Small intestine (tissue), 7 donors: Measurements from ENCODE around the gene CD14. TPM values are rescaled to one million over a fixed set of nuclear protein-coding genes. Genes with fewer than 3 reads are reported as not detected.
"Not testable (repeated sequence)": the region's sequence is repeated elsewhere in the genome, so short reads cannot be mapped to it uniquely, and the experiment has no call there.

Source experiments
- DNase-seq, 2 donors: peaks; one replicate each; pipeline versions ENCODE4 v3.0.0 to v3.0.0-alpha.2; 2013
- FAIRE-seq: peaks from 2 replicates; lab custom pipeline; 2012; peaks lifted over from hg19 to GRCh38; lab: Jason Lieb, UNC
- H3K27ac ChIP-seq, 3 donors: one replicate each; pipeline ENCODE4 v1.5.1; 2013; ENCODE audit warnings: low read length in 2 of 3, mild to moderate bottlenecking in 2 of 3, control low read depth in 1 of 3, inconsistent platforms in 1 of 3, low read depth in 1 of 3, moderate library complexity in 1 of 3
- H3K27me3 ChIP-seq, 3 donors: one replicate each; pipeline ENCODE4 v1.6.1; 2013; ENCODE audit warnings: low read length in 3 of 3, inconsistent platforms in 1 of 3; ENCODE audit not compliant: control insufficient read depth in 3 of 3, insufficient read depth in 3 of 3
- H3K36me3 ChIP-seq, 3 donors: one replicate each; pipeline ENCODE4 v1.6.1; 2013; ENCODE audit warnings: low read length in 3 of 3, inconsistent platforms in 1 of 3, low read depth in 1 of 3, mild to moderate bottlenecking in 1 of 3, moderate library complexity in 1 of 3; ENCODE audit not compliant: control insufficient read depth in 3 of 3, insufficient read depth in 2 of 3
- H3K4me1 ChIP-seq, 3 donors: one replicate each; pipeline ENCODE4 v1.6.1; 2013; ENCODE audit warnings: low read length in 2 of 3, inconsistent platforms in 1 of 3, low read depth in 1 of 3, mild to moderate bottlenecking in 1 of 3, moderate library complexity in 1 of 3; ENCODE audit not compliant: control insufficient read depth in 3 of 3, insufficient read depth in 2 of 3
- H3K4me3 ChIP-seq, 3 donors: one replicate each; pipeline ENCODE4 v1.5.1; 2013; ENCODE audit warnings: low read length in 3 of 3, control low read depth in 1 of 3, inconsistent platforms in 1 of 3, low read depth in 1 of 3, mild to moderate bottlenecking in 1 of 3, moderate library complexity in 1 of 3
- H3K9me3 ChIP-seq, 2 donors: one replicate each; pipeline ENCODE4 v1.6.1; 2013; ENCODE audit warnings: low read depth in 1 of 2, low read length in 1 of 2; ENCODE audit not compliant: control insufficient read depth in 2 of 2, insufficient read depth in 1 of 2
- WGBS, 3 donors: extraction: QIAGEN DNeasy Blood & Tissue Kit; methylation state at CpG; one replicate each; pipeline ENCODE4 v1.1.7; 2013; 5-methylcytosine and 5-hydroxymethylcytosine counted together
- polyA plus RNA-seq, 4 donors: library from polyadenylated mRNA; stranded (reverse) in 3 of 4; unstranded in 1 of 4; fragments of 200-250 nt in 3 of 4; fragments of 120-200 nt in 1 of 4; gene quantifications; one replicate each; pipeline versions ENCODE4 v1.2.1 to v1.2.3, GENCODE V29; 2013
- donor health status: healthy with polysubstance abuse.
- donor health status: control.
- donor health status: control.
- donor health status: Bipolar disorder and iron deficiency.
- donor health status: healthy.

CD14 gene
- polyA plus RNA-seq, 4 donors: 3.1 to 30.3 (median 8.5) TPM

GRCh38 chr5:140622301-140622700 lies 10.7 kb downstream of the CD14 start:
- DNase-seq: no peak

GRCh38 chr5:140611020-140611521 lies 21.9 kb downstream of the CD14 start:
- no peak overlapping the region for H3K27ac ChIP-seq
- no peak for FAIRE-seq
- no peaks in the 10 kb centered on the region for H3K36me3 ChIP-seq
- H3K9me3 ChIP-seq: no peaks in the 10 kb centered on the region
- WGBS, 3 donors: 78 to 86% (median 85%) methylated on average over 2 of the region's 2 CpGs
- DNase-seq: no peak
- H3K4me1 ChIP-seq: peaks cover 0 to 3% (median 0%) of the 10 kb centered on the region in 3 donors
- no peaks in the 10 kb centered on the region for H3K27me3 ChIP-seq
- H3K4me3 ChIP-seq: no peak overlapping the region

More at GRCh38 chr5:140622301-140622700, 10.7 kb downstream of the CD14 start:
- Histone ChIP-seq H3K9me3 (no peaks in the 10 kb centered on the region), H3K36me3 (no peaks in the 10 kb centered on the region), H3K27me3 (no peaks in the 10 kb centered on the region), H3K4me1 (no peaks in the 10 kb centered on the region), H3K27ac (no peak overlapping the region), H3K4me3 (no peak overlapping the region)
- WGBS, 3 donors: 76 to 87% (median 84%) methylated on average over 3 of the region's 3 CpGs
- FAIRE-seq: no peak

GRCh38 chr5:140609126-140609525 lies 23.8 kb downstream of the CD14 start:
- Histone ChIP-seq H3K36me3 (no peaks in the 10 kb centered on the region), H3K4me1 (peaks cover 0 to 3% (median 0%) of the 10 kb centered on the region in 3 donors), H3K9me3 (no peaks in the 10 kb centered on the region), H3K4me3 (no peak overlapping the region), H3K27me3 (no peaks in the 10 kb centered on the region), H3K27ac (peak overlapping the region in 1 of 3 donors; percentile 5)
- DNase-seq (peak in 1 of 2 donors; percentile 43), FAIRE-seq (no peak)
- 26 to 52% (median 43%) methylated on average over 4 of the region's 4 CpGs for WGBS, 3 donors

- no peak for DNase-seq
- Histone ChIP-seq H3K27me3 (no peaks in the 10 kb centered on the region), H3K4me3 (no peak overlapping the region), H3K9me3 (no peaks in the 10 kb centered on the region), H3K4me1 (peaks cover 0 to 3% (median 0%) of the 10 kb centered on the region in 3 donors), H3K27ac (no peak overlapping the region), H3K36me3 (no peaks in the 10 kb centered on the region)
- FAIRE-seq: no peak
Observed at GRCh38 chr5:140608722-140609121, 24.3 kb downstream of the CD14 start.

- H3K27me3 ChIP-seq: no peaks in the 10 kb centered on the region
- no peak overlapping the region for H3K4me3 ChIP-seq
- no peaks in the 10 kb centered on the region for H3K36me3 ChIP-seq
- WGBS, 3 donors: 71 to 86% (median 76%) methylated on average over 2 of the region's 2 CpGs
- peaks cover 0 to 3% (median 0%) of the 10 kb centered on the region in 3 donors for H3K4me1 ChIP-seq
- no peak for FAIRE-seq
- no peaks in the 10 kb centered on the region for H3K9me3 ChIP-seq
- peak; percentile 22 to 41 for DNase-seq
- no peak overlapping the region for H3K27ac ChIP-seq
Observed at GRCh38 chr5:140607031-140607430, 25.9 kb downstream of the CD14 start.

GRCh38 chr5:140605879-140606278 lies 27.1 kb downstream of the CD14 start:
- WGBS, 3 donors: 84 to 88% (median 87%) methylated on average over 3 of the region's 3 CpGs
- Histone ChIP-seq H3K9me3 (no peaks in the 10 kb centered on the region), H3K4me1 (peaks cover 0 to 3% (median 0%) of the 10 kb centered on the region in 3 donors), H3K27me3 (no peaks in the 10 kb centered on the region), H3K4me3 (no peak overlapping the region), H3K36me3 (no peaks in the 10 kb centered on the region), H3K27ac (no peak overlapping the region)
- DNase-seq (no peak), FAIRE-seq (no peak)

GRCh38 chr5:140603734-140604133 lies 29.2 kb downstream of the CD14 start:
- no peaks in the 10 kb centered on the region for H3K4me1 ChIP-seq
- H3K27me3 ChIP-seq: no peaks in the 10 kb centered on the region
- no peak overlapping the region for H3K27ac ChIP-seq
- FAIRE-seq (no peak), DNase-seq (no peak)
- no peaks in the 10 kb centered on the region for H3K9me3 ChIP-seq
- 89 to 96% (median 92%) methylated on average over 2 of the region's 2 CpGs for WGBS, 3 donors
- no peaks in the 10 kb centered on the region for H3K36me3 ChIP-seq
- no peak overlapping the region for H3K4me3 ChIP-seq

- not testable (repeated sequence) for H3K4me1 ChIP-seq, H3K27me3 ChIP-seq, H3K4me3 ChIP-seq, H3K27ac ChIP-seq, H3K36me3 ChIP-seq, FAIRE-seq, H3K9me3 ChIP-seq, DNase-seq
- WGBS, 3 donors: 94 to 95% (median 94%) methylated on average over 4 of the region's 4 CpGs
Observed at GRCh38 chr5:140603446-140603698, 29.6 kb downstream of the CD14 start.

- no peak for FAIRE-seq
Observed at GRCh38 chr5:140602147-140602546, 30.8 kb downstream of the CD14 start.

More at GRCh38 chr5:140602147-140602546, 30.8 kb downstream of the CD14 start:
- H3K36me3 ChIP-seq: no peaks in the 10 kb centered on the region
- H3K4me3 ChIP-seq: no peak overlapping the region
- no peak for DNase-seq
- no peaks in the 10 kb centered on the region for H3K27me3 ChIP-seq
- H3K4me1 ChIP-seq: no peaks in the 10 kb centered on the region
- no peaks in the 10 kb centered on the region for H3K9me3 ChIP-seq
- no peak overlapping the region for H3K27ac ChIP-seq
- 76 to 92% (median 77%) methylated on average over 4 of the region's 4 CpGs for WGBS, 3 donors
